ENCODE data around the gene SRP68.

The SRP68 gene

GRCh38 chr17:76087531-76087930 lies 15.2 kb upstream of the SRP68 start:
- Histone ChIP-seq H3K4me3 (ENCODE audit: severe bottlenecking) (no peak overlapping the region), H3K36me3 (ENCODE audit: low read depth) (peaks cover 47% of the 10 kb centered on the region), H3K4me1 (ENCODE audit: insufficient read depth, poor library complexity, severe bottlenecking) (no peaks in the 10 kb centered on the region), H3K27ac (ENCODE audit: poor library complexity, severe bottlenecking) (no peak overlapping the region), H3K27me3 (ENCODE audit: insufficient read depth, poor library complexity, severe bottlenecking) (no peaks in the 10 kb centered on the region), H3K9me3 (ENCODE audit: severe bottlenecking) (no peaks in the 10 kb centered on the region)
- ATAC-seq (ENCODE audit: low read depth) (no peak), DNase-seq (ENCODE audit: low spot score) (no peak)
- no peak for TF ChIP-seq CTCF (IDR thresholded peaks at IDR 0.05; ENCODE audit: poor library complexity, severe bottlenecking)

- no peak for DNase-seq (ENCODE audit: low spot score)
- no peaks in the 10 kb centered on the region for H3K9me3 ChIP-seq (ENCODE audit: severe bottlenecking)
- no peak overlapping the region for H3K27ac ChIP-seq (ENCODE audit: poor library complexity, severe bottlenecking)
- TF ChIP-seq CTCF (IDR thresholded peaks at IDR 0.05; ENCODE audit: poor library complexity, severe bottlenecking), result no peak
- H3K27me3 ChIP-seq (ENCODE audit: insufficient read depth, poor library complexity, severe bottlenecking), result no peaks in the 10 kb centered on the region
- ATAC-seq (ENCODE audit: low read depth), result no peak
- peaks cover 42% of the 10 kb centered on the region for H3K36me3 ChIP-seq (ENCODE audit: low read depth)
- H3K4me3 ChIP-seq (ENCODE audit: severe bottlenecking), result no peak overlapping the region
- no peaks in the 10 kb centered on the region for H3K4me1 ChIP-seq (ENCODE audit: insufficient read depth, poor library complexity, severe bottlenecking)
These were observed 14.1 kb upstream of the SRP68 start for GRCh38 chr17:76086384-76086783.

- peaks cover 42% of the 10 kb centered on the region for H3K36me3 ChIP-seq (ENCODE audit: low read depth)
- no peak overlapping the region for H3K27ac ChIP-seq (ENCODE audit: poor library complexity, severe bottlenecking)
- no peaks in the 10 kb centered on the region for H3K27me3 ChIP-seq (ENCODE audit: insufficient read depth, poor library complexity, severe bottlenecking)
- H3K4me3 ChIP-seq (ENCODE audit: severe bottlenecking), result no peak overlapping the region
- no peaks in the 10 kb centered on the region for H3K4me1 ChIP-seq (ENCODE audit: insufficient read depth, poor library complexity, severe bottlenecking)
- no peak for TF ChIP-seq CTCF (IDR thresholded peaks at IDR 0.05; ENCODE audit: poor library complexity, severe bottlenecking)
- DNase-seq (ENCODE audit: low spot score) (no peak), ATAC-seq (ENCODE audit: low read depth) (no peak)
- H3K9me3 ChIP-seq (ENCODE audit: severe bottlenecking), result no peaks in the 10 kb centered on the region
These were observed 13.5 kb upstream of the SRP68 start for GRCh38 chr17:76085731-76086366.

- no peaks in the 10 kb centered on the region for H3K9me3 ChIP-seq (ENCODE audit: severe bottlenecking)
- no peak for TF ChIP-seq CTCF (IDR thresholded peaks at IDR 0.05; ENCODE audit: poor library complexity, severe bottlenecking)
- H3K4me1 ChIP-seq (ENCODE audit: insufficient read depth, poor library complexity, severe bottlenecking), result no peaks in the 10 kb centered on the region
- ATAC-seq (ENCODE audit: low read depth) (no peak), DNase-seq (ENCODE audit: low spot score) (no peak)
- no peak overlapping the region for H3K4me3 ChIP-seq (ENCODE audit: severe bottlenecking)
- peaks cover under 1% of the 10 kb centered on the region for H3K27me3 ChIP-seq (ENCODE audit: insufficient read depth, poor library complexity, severe bottlenecking)
- H3K36me3 ChIP-seq (ENCODE audit: low read depth), result peaks cover 40% of the 10 kb centered on the region
- H3K27ac ChIP-seq (ENCODE audit: poor library complexity, severe bottlenecking), result no peak overlapping the region
These were observed 12.9 kb upstream of the SRP68 start for GRCh38 chr17:76085066-76085730.

All from RWPE2 (cell line).